ENCODE data around the gene PPP1R15B.

PPP1R15B gene

DNA sequence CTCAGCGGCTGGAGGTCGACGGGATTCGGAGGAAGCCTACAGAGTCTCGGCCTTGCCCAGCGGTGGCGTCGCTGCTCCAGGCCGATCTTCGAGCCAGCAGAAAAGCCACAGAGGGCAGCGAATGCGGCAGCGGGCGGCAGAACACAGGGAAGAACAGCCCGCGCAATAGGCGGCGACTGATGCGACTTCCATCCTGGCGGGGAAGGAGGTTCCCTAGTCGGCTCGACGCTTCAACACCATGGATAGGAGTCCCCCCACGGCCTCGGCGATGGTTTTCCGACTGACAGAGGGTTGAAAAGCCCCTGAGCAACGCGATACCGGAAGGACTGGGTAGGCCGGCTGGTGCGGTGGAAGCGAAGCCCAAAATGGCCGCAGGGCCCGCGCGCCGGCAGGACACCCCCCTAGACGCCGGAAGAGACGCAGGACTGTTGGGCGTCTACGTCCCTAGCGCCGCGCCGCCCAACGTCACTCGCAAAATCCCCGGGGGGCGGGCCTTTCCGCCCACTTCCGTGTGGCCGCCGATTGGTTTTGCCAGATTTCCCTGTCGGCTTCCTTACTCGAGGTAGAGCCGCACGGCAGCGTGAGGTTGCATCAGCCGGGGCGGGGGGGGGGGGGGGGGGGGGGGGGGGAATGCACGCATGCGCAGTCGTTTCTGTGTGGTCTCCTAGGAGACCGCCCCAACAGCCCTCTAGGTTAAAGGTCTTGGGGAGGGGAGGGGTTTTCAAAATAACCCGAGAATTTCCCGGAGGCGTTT, at the start of gene PPP1R15B:
PPP1R15B (minus strand) TSS at position 367 of the 754 bp plus-strand sequence. CDS start 406 bp downstream, outside the sequence.
- peak; percentile 97 for DNase-seq (ENCODE audit: low read depth)

DNA sequence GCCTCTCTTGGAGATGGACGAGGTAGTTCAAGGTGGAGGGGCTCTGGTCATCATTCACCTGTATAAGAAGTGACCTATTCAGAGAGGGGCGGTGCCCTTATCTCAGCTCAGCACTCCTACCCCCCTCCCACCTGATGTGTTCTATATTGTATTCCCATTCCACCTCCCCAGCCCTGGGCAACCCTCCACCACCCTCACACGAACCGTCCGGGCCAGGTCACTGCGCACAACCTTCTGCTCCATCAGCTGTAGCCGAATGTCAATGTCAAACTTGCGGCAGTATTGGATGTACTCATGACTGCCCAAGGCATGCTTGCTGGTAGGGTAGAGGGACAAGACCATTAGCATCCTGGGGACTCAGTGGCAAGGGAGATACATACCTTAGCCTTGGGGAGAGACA, 48.7 kb upstream of the PPP1R15B start:
- DNase-seq (ENCODE audit: low read depth) = no peak

DNA sequence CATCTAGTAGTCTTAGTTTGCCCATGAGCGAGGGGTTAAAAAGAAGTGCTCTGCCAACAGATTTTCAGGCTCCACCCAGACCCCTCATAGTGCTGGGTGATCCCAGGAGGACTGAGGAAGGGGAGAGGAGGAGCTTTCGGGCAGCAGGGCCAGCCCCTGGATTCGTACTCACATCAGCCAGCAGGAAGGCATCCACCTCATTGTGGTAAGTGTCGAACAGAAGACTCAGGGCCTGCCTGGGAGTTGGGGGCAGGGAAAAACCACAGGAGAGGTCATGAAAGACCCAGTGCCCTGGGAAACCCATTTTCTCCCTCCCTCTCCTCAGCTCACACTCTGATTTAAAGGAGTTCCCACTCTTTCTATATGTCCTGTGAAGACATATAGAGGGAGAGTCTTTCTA, 48.1 kb upstream of the PPP1R15B start:
- no peak for DNase-seq (ENCODE audit: low read depth)

DNA sequence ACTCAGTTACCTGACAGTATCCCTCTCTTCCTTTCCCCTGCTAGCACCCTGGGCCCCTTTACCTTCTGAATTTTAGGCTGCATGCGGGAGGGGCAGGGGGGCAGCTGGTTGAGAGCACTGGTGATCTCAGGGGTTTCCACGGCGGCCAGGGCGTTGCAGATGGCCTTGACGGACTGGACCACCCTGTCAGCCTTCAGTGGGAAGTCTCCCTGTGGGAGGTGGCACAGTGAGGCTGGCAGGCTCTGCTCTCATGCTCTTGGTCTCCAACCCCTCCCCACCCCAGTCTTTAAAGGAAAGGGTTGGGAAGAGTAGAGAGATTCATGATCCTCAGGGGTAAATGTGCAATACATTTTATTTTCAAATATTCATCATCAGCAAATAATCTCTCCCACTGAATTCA, 46.0 kb upstream of the PPP1R15B start:
- no peak for DNase-seq (ENCODE audit: low read depth)

DNA sequence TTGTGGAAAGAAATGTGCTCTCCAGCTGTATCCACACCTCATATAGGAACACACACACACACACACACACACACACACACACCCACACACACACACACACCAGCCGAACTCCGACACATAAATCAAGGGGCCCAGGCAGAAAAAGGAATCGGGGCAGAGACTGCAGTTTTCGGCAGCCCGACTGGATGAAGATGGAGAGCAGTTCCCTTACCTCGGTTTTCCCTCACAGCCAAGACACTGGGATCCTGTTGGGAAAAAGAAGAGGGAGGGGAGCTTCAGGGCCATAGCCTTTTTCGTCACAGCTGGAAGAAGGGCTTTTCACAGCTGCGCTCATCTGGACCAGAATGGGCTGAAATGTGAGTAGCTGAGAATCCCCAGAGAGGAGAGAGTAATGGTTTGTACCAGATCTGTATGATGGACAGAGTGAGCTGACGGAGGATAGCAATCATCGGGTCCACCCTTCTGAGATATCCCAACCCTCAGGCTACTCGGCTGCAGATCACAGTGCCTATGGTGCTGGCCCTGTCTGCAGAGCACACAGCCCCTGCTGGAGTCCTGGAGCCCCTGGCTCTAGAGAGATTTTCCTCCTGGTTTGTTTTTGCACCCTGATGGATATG, 45.3 kb upstream of the PPP1R15B start:
- DNase-seq (ENCODE audit: low read depth) = no peak

DNA sequence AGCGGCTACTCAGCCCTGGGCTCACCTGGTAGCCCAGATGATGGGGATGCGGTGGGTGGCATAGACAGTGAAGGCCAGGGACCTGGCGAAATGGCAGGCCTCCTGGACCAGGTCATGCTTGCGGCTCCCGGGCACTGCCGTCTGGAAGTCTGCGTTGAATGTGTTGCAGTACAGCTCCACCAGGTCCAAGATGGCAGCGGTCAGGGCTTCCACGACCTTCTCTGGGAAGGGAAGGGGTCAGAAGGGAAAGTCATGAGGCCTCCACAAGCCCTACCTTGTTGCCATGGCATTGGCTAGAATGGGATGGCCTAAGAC, 44.2 kb upstream of the PPP1R15B start:
- DNase-seq (ENCODE audit: low read depth) = no peak

DNA sequence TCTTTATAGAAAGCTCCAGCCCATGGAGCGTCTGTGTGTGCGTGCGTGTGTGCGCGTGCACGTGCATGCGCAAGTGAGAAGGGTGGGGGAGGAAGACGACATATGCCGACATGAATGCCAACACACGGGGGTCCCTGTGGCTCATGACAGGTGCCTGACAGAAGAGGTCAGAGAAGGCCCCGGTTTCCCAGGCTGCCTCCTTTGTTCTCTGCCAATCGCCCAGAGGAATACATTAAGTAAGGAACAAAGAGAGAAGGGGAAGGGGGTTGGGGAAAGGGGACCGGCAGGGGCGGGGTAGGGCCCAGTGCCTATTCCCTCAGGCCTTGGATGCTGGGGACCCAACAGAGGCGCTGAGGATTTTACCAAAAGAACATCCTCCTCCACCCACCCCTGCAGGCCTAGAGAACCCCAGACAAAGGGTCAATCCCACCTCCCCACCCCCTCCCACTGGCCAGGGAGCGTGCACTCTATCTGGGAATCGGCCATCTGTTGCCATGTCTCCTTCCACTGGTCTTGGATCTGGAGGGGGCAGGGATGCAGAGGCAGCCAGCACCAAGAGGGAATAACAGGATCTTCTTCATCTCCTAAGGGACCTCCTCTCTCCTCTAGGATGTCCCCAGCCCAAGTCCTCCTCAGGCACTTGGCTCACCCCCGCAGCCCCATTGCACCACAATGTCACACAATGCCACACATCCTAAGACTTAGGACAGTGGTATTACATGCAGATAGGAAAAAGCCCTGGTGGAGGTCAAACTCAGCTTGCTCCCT, 43.6 kb upstream of the PPP1R15B start:
- DNase-seq (ENCODE audit: low read depth) = no peak

DNA sequence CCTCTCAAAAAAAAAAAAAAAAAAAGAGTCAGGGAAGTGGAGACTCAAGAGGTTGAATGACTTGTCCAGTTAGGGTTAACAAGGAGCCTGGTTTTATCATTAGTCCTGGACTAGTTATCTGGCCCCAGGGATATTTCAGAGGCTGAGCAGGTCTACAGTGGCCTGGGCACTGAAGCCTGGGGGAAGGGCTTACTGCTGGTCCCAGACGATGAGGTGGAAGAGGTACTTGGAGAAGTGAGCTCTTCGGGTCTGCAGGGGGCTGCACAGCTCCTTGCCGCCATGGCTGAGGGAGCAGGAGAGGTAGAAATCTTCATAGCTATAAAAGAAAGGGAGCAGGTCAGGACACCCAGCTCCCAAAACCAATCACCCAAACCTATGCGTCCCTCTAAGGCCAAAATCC, 42.9 kb upstream of the PPP1R15B start:
- DNase-seq (ENCODE audit: low read depth) = no peak

DNA sequence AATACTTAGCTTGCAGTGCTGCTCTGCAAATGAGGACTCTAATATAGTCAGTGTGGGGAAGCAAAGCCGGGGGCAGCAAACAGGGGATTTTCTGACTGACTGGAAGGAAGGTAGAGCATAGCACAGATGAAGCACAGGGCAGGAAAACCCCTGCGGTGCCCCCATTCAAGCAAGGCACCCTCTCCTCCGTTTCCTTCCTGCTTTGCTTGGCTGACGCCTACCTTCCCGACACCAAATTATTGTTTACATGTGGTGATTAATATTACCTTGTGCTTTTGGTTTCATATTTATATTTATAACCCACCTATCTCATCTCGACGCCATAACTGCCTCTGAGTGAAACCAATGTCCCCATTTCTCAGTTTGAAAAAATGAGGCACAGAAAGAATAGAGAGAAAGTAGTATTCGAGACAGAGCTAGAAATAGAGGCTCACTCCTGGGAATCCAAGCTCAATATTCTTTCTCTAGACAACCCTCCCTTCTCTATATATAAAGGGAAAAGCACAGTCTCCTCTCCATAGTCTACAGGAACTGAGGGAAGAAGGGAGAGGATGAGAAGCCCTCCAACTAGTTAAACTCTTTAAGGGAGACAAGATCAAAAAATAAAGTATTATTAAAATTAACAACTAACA, 41.6 kb upstream of the PPP1R15B start:
- no peak for DNase-seq (ENCODE audit: low read depth)

DNA sequence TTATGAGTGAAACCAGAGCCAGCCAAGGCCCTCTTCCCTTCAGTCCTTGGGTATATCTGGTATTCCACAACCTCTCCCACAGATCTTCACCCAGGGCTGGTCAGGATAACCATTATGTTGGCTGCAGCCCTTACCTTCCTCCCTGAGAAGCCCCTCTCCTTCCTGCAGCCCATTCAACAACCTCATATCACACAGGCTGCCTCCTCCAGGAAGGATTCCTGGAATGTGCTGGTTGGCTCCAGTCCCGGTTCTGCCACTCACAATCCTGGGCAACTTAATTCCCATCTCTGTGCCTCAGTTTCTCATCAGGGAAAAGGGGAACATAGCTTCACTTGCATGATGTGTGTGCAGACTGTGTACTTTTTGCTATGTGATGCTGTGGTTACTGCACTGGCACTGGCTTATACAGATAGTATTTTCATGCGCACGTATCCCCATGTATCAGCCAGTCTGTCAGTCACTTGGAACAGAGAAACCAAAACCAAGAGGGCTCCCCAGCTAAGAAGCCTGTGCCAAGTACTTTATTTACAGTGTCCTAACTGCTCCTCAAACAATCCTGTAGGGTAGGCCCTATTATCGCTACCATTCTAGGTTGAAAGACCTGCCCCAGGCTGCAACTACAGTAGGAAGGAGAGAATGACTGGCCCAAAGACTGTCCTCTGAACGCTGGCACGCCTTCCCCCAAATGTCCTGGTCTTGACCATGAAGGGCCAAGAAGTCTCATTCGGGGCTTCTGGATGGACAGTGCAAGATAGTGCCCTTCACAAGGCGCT, 39.9 kb upstream of the PPP1R15B start:
- no peak for DNase-seq (ENCODE audit: low read depth)

DNA sequence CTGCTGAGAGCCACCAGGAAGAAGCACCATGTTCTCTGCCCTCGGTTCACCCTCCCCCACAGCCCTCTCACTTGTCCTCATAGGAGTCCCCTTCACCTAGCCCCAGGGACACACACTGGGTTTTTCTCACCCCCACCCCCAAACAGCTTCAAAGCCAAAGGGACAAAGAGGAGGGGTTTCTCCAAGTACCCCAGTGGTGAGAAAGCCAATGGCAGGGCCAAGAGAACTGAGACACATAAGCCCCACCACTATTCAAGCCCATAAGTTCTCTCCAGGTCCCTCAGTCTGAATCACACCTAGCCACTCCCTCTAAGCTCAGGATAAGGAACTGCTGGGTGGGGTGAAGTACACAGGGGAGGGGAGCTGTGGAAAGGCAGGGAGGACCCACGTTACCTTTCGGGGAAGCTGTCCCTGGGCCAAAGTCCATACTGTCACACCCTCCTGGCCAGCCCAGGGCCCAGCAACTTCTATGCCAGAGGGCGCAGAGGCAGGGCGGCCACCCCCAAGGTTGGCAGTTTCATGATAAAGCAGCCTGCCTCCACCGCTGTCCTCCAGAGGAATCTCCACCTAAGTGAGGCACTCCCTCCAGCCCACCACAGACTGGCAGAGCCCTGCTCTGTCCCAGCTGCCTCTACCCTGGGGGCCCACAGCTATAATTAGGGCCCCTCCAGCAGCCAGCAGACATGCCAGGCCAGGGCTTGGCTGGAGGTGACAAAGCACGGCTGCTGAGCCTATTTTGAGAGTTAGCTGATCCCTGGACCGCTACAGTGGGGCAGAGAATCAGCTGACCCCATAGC, 39.0 kb upstream of the PPP1R15B start:
- DNase-seq (ENCODE audit: low read depth) = no peak

DNA sequence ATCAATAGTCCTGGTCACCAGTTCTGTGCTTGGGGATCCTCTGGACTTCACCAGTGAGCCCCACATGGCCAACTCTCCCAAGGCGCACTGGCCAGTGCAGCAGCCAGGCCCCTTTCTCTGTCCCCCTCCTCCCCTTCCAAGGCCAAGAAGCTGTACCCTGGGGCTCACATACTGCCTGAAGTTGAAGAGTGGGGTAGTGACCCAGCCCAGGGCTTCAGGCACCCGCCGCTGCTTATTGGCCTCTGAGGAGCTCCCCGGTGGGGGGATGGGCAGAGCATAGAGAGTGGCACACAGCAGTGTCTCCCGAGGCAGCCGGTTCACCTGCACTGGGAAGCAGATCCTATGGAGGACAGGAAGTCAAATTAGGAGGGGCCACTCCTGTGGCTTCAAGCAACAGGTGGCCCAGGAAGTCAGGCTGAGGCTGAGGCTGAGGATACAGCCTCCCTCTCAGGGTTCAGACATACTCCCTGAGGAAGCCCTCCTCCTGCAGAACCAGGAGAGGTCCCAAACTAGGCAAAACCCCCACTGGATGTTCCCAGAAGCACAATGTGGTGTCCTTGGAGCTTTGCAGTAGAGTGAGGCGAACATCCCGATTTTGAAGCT, 38.2 kb upstream of the PPP1R15B start:
- no peak for DNase-seq (ENCODE audit: low read depth)

DNA sequence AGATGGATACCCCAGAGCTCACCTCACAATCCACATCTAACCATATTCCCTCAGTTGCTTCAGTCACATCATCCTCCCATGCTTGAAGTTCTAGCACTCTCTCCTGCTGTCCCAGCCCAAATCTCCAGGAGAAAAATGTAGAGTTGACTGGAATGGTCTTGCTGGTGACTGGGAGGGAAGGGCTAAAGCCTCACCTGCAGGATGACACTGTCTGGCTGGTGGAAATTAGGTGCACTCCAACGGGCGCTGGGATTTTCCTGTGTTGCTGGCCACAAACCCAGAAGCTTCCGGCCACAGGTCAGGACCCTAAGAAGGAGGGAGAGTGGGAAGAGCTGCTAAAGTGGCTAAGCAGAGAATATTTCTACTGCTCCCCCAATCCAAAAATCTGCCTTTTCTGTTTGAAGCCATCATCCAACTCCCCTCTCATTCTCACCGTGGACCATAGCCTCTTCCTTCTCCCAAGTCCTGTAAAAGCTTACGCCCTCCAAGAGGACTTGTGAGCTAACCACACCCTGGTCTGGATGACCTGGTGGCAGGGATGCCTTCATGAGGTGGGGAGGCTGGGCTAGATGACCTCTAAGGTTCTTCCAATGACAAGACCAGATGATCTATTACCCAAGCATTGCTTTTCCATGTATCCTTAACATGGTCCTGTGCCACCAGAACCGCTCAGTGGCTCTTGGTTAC, 37.5 kb upstream of the PPP1R15B start:
- DNase-seq (ENCODE audit: low read depth) = no peak

DNA sequence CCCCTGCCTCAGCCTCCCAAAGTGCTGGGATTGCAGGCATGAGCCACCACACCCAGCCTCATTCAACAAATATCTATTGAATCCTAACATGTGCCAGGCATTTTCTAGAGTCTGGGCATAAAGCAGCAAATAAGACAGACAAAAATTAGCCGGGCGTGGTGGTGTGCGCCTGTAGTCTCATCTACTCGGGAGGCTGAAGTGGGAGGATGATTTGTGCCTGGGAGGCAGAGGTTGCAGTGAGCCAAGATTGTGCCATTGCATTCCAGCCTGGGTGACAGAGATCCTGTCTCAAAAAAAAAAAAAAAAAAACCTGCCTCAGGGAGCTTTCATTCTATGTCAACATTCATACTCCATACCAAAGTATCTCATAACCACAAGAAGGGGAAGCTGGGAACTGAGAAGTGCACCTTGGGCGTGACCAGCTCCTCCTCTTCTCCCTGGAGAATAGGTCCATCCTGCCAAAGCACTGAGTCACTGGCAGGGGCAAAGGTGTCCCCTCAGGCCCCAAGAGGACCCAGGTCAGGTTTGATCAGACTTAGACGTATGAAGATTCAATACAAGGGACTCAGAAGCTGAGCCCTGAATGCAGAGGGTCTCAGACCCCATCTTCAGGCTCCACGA, 36.8 kb upstream of the PPP1R15B start:
- DNase-seq (ENCODE audit: low read depth) = no peak

DNA sequence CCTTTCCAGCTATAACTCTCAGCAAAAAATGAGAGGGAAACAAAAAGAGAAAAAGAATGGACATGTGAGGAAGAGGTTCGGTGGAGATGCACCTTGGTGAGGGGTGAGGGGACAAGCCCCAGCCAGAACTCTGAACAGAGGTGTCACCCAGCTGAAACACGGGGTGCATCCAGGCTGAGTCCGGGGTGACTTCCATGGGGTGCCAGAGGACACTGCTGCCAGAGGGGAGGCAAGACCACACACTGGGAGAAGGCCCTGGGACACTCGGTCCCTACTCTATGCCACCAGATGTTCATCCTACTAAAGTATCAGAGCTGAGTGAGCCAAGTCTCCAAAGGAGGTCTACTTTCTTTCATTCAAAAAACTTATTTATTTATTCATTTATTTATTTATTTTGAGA, 36.1 kb upstream of the PPP1R15B start:
- no peak for DNase-seq (ENCODE audit: low read depth)

DNA sequence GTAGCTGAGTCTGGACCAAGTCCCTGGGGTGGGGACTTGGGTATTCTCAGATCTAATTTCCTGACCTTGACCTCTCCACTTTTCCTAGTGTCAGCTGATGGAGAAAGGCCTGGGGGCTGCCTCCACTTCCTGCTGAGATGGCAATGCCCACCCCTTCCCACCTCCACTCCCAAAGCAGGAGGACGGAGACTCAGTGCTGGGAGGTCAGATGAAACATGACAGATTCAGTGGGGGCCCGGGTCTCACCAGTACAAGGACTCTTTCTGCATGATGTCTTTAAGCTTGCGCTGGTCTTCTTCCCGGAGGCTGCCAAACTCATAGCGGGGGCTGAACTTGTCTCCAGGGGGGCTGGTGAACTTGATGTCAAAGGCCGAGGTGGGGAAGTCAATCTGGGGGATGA, 35.6 kb upstream of the PPP1R15B start:
- DNase-seq (ENCODE audit: low read depth) = no peak

DNA sequence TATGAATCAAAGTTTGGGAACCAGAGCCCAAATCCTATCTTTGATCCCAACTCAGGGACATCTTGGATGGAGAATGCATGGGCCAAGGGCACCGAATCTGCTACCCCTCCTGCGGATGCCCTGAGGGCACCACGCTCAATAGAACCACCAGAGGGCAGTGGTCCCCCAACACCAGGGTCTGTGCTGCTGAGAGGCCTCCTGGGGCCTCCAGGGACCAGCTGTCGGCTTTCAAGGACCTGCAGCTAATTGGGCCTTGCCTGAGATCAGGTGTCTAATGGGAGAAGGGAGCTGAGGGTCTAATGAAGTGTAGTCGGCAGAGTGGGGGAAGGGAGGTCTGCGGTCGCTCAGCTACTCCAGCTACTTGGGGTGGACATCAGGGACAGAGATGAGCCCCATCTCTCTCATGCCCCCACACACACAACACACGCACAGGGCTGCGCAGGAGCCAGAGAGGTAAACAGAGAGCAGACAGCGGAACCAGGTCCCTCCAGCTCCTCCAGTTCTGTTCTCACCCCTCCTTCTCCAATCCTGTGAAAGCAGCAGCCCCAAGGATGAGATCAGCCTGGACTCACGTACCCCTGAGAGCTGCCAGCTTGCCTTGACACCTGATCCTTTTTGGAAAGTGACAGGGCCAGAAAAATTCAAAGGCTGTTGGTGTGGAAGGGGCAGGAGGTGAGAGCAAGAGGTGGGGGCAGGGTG, 34.9 kb upstream of the PPP1R15B start:
- no peak for DNase-seq (ENCODE audit: low read depth)

DNA sequence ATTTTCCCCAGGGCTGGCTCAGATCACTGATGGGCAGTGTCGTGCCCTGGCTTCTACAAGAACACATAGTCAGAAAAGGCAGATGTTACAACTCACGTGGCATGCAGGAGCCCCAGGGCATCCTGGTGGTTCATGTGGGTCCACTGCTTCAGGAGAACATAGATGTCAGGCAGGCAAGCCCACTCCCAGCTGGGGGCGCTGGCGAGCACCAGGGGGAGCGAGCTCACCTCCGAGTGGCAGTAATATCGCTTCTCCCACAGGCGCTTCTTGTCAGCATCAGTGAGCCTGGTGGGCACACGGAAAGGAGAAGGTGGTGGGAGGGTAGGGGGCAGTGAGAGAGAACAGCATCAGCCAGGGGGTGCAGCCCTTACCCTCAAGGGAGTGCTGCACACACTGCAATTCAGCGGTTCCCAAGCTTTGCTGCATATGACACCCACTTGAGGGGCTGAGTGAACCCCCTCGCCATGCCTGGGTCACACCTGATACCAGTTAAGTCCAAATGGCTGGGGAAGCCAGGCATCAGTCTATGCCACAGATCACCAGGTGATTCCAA, 34.3 kb upstream of the PPP1R15B start:
- DNase-seq (ENCODE audit: low read depth) = no peak
